ENCODE results near the gene NBPF8. TPM values are rescaled to one million over a fixed set of nuclear protein-coding genes. Genes with fewer than 3 reads are reported as not detected.
"Not testable (repeated sequence)": the region's sequence is repeated elsewhere in the genome, so short reads cannot be mapped to it uniquely, and the experiment has no call there.

NBPF8 gene
- 10 to 100 TPM; 11.6 to 15.6 (median 14.7) TPM for total RNA-seq

GRCh38 chr1:120414911-120415480 lies at the start of gene NBPF8:
Gene NBPF8, plus strand, starts transcription at chr1:120415035. Its CDS starts 21,488 bp downstream, at chr1:120436523.
- not testable (repeated sequence) for TF ChIP-seq CTCF (IDR thresholded peaks at IDR 0.05; ENCODE audit: low read depth)

Other genes with a start within 250 kb of the NBPF8 start
- gene SEC22B, start 238.5 kb upstream of the NBPF8 start, total RNA-seq = 10 to 100 TPM; 28.8 to 50.4 (median 44.3) TPM